TTC549 (cell line): ENCODE measurements around the gene LCTL.
A peak's percentile ranks its signal among the peaks of the same experiment; 100 is the strongest.
"Not testable (repeated sequence)": the region's sequence is repeated elsewhere in the genome, so short reads cannot be mapped to it uniquely, and the experiment has no call there.

Source experiments
- FAIRE-seq: peaks from 2 replicates; lab custom pipeline; 2012; peaks lifted over from hg19 to GRCh38; lab: Jason Lieb, UNC

The LCTL gene

GRCh38 chr15:66591322-66591862 is 25.6 kb upstream of the LCTL start:
- FAIRE-seq: no peak

GRCh38 chr15:66590435-66590834 is 24.6 kb upstream of the LCTL start:
- no peak for FAIRE-seq

GRCh38 chr15:66589429-66589828 is 23.6 kb upstream of the LCTL start:
- not testable (repeated sequence) for FAIRE-seq

GRCh38 chr15:66588971-66589370 is 23.2 kb upstream of the LCTL start:
- no peak for FAIRE-seq

- FAIRE-seq: no peak
These were observed 22.7 kb upstream of the LCTL start for GRCh38 chr15:66588537-66588936.

- FAIRE-seq: no peak
These were observed 22.0 kb upstream of the LCTL start for GRCh38 chr15:66587749-66588148.

- FAIRE-seq: no peak
These were observed 21.2 kb upstream of the LCTL start for GRCh38 chr15:66587020-66587419.

GRCh38 chr15:66586155-66586976 is 20.6 kb upstream of the LCTL start:
- FAIRE-seq: no peak

GRCh38 chr15:66581972-66582537 is 16.3 kb upstream of the LCTL start:
- FAIRE-seq: no peak

- no peak for FAIRE-seq
These were observed 14.8 kb upstream of the LCTL start for GRCh38 chr15:66580643-66581042.

- FAIRE-seq: no peak
These were observed 12.6 kb upstream of the LCTL start for GRCh38 chr15:66578286-66578875.

GRCh38 chr15:66574596-66574950 is 8.8 kb upstream of the LCTL start:
- FAIRE-seq: no peak

GRCh38 chr15:66573719-66574595 is 8.2 kb upstream of the LCTL start:
- FAIRE-seq: no peak

GRCh38 chr15:66573348-66573718 is 7.5 kb upstream of the LCTL start:
- FAIRE-seq: no peak

- FAIRE-seq: no peak
These were observed 6.3 kb upstream of the LCTL start for GRCh38 chr15:66572146-66572545.

- no peak for FAIRE-seq
These were observed 5.2 kb upstream of the LCTL start for GRCh38 chr15:66570842-66571478.

- no peak for FAIRE-seq
These were observed 4.5 kb upstream of the LCTL start for GRCh38 chr15:66570327-66570726.

GRCh38 chr15:66569461-66570137 is 3.8 kb upstream of the LCTL start:
- FAIRE-seq: no peak

- no peak for FAIRE-seq
These were observed 2.1 kb upstream of the LCTL start for GRCh38 chr15:66567897-66568296.

GRCh38 chr15:66566963-66567531 is 1.2 kb upstream of the LCTL start:
- peak; percentile 15 for FAIRE-seq

GRCh38 chr15:66565141-66565641 is 607 bp downstream of the LCTL start:
- FAIRE-seq: no peak
